HCT116 (cell line): ENCODE data around the gene SFTPB. TPM values are rescaled to one million over a fixed set of nuclear protein-coding genes. Genes with fewer than 3 reads are reported as not detected.

Experiments
- ATAC-seq: fragments of 200-7000 bp; cut with Tn5 transposase; 2 replicates; pipeline ENCODE4 v1.9.1; 2020; ENCODE audit warnings: mild to moderate bottlenecking, moderate library complexity
- BruUV-seq: library from RNA; stranded (reverse); fragments of 400-500 nt; replicated peaks from 2 replicates; lab custom pipeline; 2021; lab: Mats Ljungman, UMichigan
- CTCF ChIA-PET: fragments of 300-600 bp; sonication (Branson Sonifier 250); formaldehyde crosslinking; loops from one replicate; lab custom pipeline; 2021; ENCODE audit warnings: antibody characterized with exemption; lab: Charles Lee
- POLR2A ChIA-PET: fragments of 300-600, 350-600 bp; sonication (Branson Sonifier 250); formaldehyde crosslinking; loops from one replicate; lab custom pipeline; 2021; ENCODE audit warnings: antibody characterized with exemption; lab: Charles Lee
- RAD21 ChIA-PET, 2 experiments: fragments of 300-600 bp; sonication (Branson Sonifier 250); formaldehyde crosslinking; loops; one replicate each; lab custom pipeline; 2023; ENCODE audit warnings: low total read pairs in 2 of 2; ENCODE audit not compliant: uncharacterized antibody in 2 of 2, unreplicated experiment in 2 of 2, low non-redundant PET in 1 of 2; lab: Charles Lee
- DNase-seq: peaks from one replicate; pipeline ENCODE4 v3.0.0-alpha.2; 2010; ENCODE audit warnings: low read depth, low spot score
- H2AFZ ChIP-seq: fragments of 200-600 bp; shearing (Covaris generic), sonication (generic); 2 replicates; pipeline ENCODE4 v1.6.1; 2017; ENCODE audit warnings: low read depth, mixed run types, mixed read lengths, antibody characterized with exemption, low read length; ENCODE audit not compliant: poor library complexity, severe bottlenecking
- H3K27ac ChIP-seq: 2 replicates; pipeline ENCODE4 v1.5.1; 2012; ENCODE audit warnings: low read depth, low read length
- H3K27me3 ChIP-seq: fragments of 200-600 bp; sonication (generic); 2 replicates; pipeline ENCODE4 v1.6.1; 2016; ENCODE audit warnings: mixed run types, low read length, mixed read lengths; ENCODE audit not compliant: insufficient read depth
- H3K36me3 ChIP-seq, 2 experiments: fragments of 200-500 bp in 1 of 2; fragments of 200-600 bp in 1 of 2; sonication (Bioruptor generic) in 1 of 2; sonication (generic) in 1 of 2; 2 replicates each; pipeline versions ENCODE4 v1.5.1 to v1.6.1; 2014 to 2016; ENCODE audit warnings: low read length in 2 of 2, inconsistent platforms in 1 of 2, mixed read lengths in 1 of 2, mixed run types in 1 of 2; ENCODE audit not compliant: insufficient read depth in 2 of 2, control insufficient read depth in 1 of 2
- H3K4me1 ChIP-seq, 2 experiments: fragments of 200-600 bp in 1 of 2; sonication (generic) in 1 of 2; 2 replicates each; pipeline versions ENCODE4 v1.5.1 to v1.6.1; 2012 to 2017; ENCODE audit warnings: low read length in 2 of 2, inconsistent platforms in 1 of 2, mild to moderate bottlenecking in 1 of 2, mixed read lengths in 1 of 2, mixed run types in 1 of 2, moderate library complexity in 1 of 2; ENCODE audit not compliant: insufficient read depth in 2 of 2, control insufficient read depth in 1 of 2
- H3K4me2 ChIP-seq: fragments of 200-600 bp; sonication (generic); 2 replicates; pipeline ENCODE4 v1.6.1; 2017; ENCODE audit warnings: mixed run types, low read length, mixed read lengths
- H3K4me3 ChIP-seq, 2 experiments: fragments of 200-600 bp in 1 of 2; sonication (generic) in 1 of 2; replicated peaks in 1 of 2; 2 replicates each; pipeline ENCODE4 v1.5.1; 2011 to 2016; ENCODE audit warnings: low read length in 2 of 2, control low read depth in 1 of 2, low read depth in 1 of 2, mild to moderate bottlenecking in 1 of 2, mixed read lengths in 1 of 2, mixed run types in 1 of 2
- H3K79me2 ChIP-seq: fragments of 200-600 bp; sonication (generic); 2 replicates; pipeline ENCODE4 v1.6.1; 2017; ENCODE audit warnings: mild to moderate bottlenecking, mixed run types, low read length, moderate library complexity, mixed read lengths; ENCODE audit not compliant: insufficient read depth
- H3K9ac ChIP-seq: fragments of 200-600 bp; sonication (generic); 2 replicates; pipeline ENCODE4 v1.6.1; 2016; ENCODE audit warnings: low read length, mixed read lengths
- H3K9me2 ChIP-seq: fragments of 200-600 bp; sonication (generic), shearing (Covaris generic); 2 replicates; pipeline ENCODE4 v1.6.1; 2017; ENCODE audit warnings: mixed run types, mild to moderate bottlenecking, moderate library complexity; ENCODE audit not compliant: insufficient read depth
- H3K9me3 ChIP-seq, 2 experiments: fragments of 200-500 bp in 1 of 2; fragments of 200-600 bp in 1 of 2; sonication (Bioruptor generic) in 1 of 2; sonication (generic) in 1 of 2; 2 replicates each; pipeline ENCODE4 v1.6.1; 2014 to 2017; ENCODE audit warnings: low read length in 2 of 2, mixed read lengths in 2 of 2, inconsistent platforms in 1 of 2, low read depth in 1 of 2, mild to moderate bottlenecking in 1 of 2, mixed run types in 1 of 2, moderate library complexity in 1 of 2; ENCODE audit not compliant: control insufficient read depth in 1 of 2, insufficient read depth in 1 of 2
- H4K20me1 ChIP-seq: fragments of 200-600 bp; sonication (generic), shearing (Covaris generic); 2 replicates; pipeline ENCODE4 v1.6.1; 2017; ENCODE audit warnings: mixed run types, mild to moderate bottlenecking, moderate library complexity; ENCODE audit not compliant: insufficient read depth
- EZH2phosphoT487 ChIP-seq: fragments of 200-600 bp; IDR thresholded peaks from 2 replicates; pipeline ENCODE4 v1.6.1; 2018; ENCODE audit warnings: antibody characterized with exemption, borderline replicate concordance
- FOSL1 ChIP-seq: IDR thresholded peaks from 2 replicates; pipeline ENCODE4 v1.6.1; 2012; ENCODE audit warnings: low read depth
- POLR2A ChIP-seq: IDR thresholded peaks from 2 replicates; pipeline ENCODE4 v1.7.0; 2011; ENCODE audit warnings: borderline replicate concordance; ENCODE audit not compliant: insufficient read depth, insufficient read length; ENCODE audit errors: extremely low read depth
- RAD21 ChIP-seq: IDR thresholded peaks from 2 replicates; pipeline ENCODE4 v1.6.1; 2012; ENCODE audit warnings: low read depth, mild to moderate bottlenecking
- REST ChIP-seq: IDR thresholded peaks from 2 replicates; pipeline ENCODE4 v1.6.1; 2012; ENCODE audit warnings: low read depth
- SIN3A ChIP-seq: IDR thresholded peaks from 2 replicates; pipeline ENCODE4 v1.6.1; 2012; ENCODE audit warnings: low read depth
- YY1 ChIP-seq: IDR thresholded peaks from 2 replicates; pipeline ENCODE4 v1.6.1; 2011; ENCODE audit warnings: low read length, low read depth, moderate library complexity, mild to moderate bottlenecking; ENCODE audit not compliant: insufficient replicate concordance; ENCODE audit errors: extremely low read depth
- ZNF274 ChIP-seq: fragments of 200-500 bp; sonication (Bioruptor generic); IDR thresholded peaks from 2 replicates; pipeline ENCODE4 v1.6.1; 2014; ENCODE audit warnings: mild to moderate bottlenecking, low read depth, low read length, inconsistent platforms
- intact Hi-C: fragments of 100-400 bp; cut with micrococcal nuclease; formaldehyde crosslinking; loops from 2 replicates; pipeline ENCODE4 v1.10.0; 2022
- total RNA-seq: library from RNA; stranded (reverse); gene quantifications from one replicate; pipeline ENCODE4 v1.2.1, GENCODE V29; 2021; ENCODE audit not compliant: unreplicated experiment
- TF ChIP-seq, protein P1 (sequence below): IDR thresholded peaks from 2 replicates; pipeline ENCODE4 v1.6.1; 2012
- TF ChIP-seq, protein P2 (sequence below), 3 experiments: fragments of 200-600 bp in 1 of 3; sonication (generic) in 1 of 3; IDR thresholded peaks in 2 of 3; conservative IDR thresholded peaks in 1 of 3; 2 replicates each; pipeline ENCODE4 v1.5.1; 2012 to 2017; ENCODE audit warnings: low read depth in 2 of 3, low read length in 2 of 3, antibody characterized with exemption in 1 of 3, borderline replicate concordance in 1 of 3, control low read depth in 1 of 3, mild to moderate bottlenecking in 1 of 3, mixed read lengths in 1 of 3, mixed run types in 1 of 3, moderate library complexity in 1 of 3; ENCODE audit not compliant: insufficient read depth in 1 of 3
- TF ChIP-seq, protein P3 (sequence below): IDR thresholded peaks from 2 replicates; pipeline ENCODE4 v1.6.1; 2012

Gene SFTPB
- total RNA-seq, 1 experiment from 2014 or later = 13.3 TPM

DNA sequence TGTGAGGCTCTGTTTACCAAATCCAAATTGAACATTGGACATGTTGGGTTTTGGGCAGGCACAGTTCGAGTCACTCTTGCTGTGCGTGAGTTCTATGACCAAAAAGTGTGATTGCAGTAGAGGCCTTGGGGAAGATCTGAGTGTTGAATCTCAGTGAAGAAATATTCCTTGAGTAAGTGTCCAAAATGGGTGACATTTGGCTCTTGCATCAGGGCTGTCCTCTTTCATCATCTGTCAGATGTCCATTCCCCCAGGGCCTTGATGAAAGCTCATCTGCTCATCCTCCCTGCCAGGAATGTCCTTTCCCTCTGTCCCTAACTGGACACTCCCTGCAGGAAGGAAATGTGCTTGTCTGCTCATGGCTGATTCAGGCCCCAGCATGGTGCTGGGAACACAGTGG is 6.4 kb upstream of the SFTPB start (continued):
- TF ChIP-seq REST = no peak

DNA sequence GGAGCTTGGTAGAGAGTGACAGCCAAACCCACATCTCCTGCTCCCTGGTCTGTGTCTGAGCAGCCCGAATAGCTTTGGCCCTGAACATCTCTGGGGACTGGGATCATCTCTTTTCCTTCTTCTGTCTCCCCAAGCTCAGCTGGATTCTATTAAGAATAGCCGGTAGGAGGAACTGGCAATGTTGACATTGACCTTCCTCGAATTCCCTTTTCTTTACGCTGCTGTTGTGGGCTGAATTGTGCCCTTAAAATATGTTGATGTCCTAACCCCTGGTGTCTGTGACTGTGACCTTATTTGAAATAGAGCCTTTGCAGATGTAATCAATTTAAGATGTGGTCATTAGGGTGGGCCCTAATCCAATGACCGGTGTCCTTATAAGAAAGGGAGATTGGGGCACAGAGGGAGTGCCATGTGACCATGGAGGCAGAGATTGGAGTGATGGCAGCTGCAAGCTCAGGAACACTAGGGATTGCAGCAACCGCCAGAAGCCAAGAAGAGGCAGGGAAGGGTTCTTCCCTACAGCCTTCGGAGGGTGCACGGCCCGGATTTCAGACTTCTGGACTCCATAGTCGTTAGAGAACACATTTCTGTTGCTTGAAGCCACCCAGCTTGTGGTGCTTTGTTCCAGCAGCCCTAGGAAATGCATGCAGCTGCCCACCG is 5.8 kb upstream of the SFTPB start:
- no peak overlapping the region for H3K27ac ChIP-seq
- no peaks in the 10 kb centered on the region for H3K27me3 ChIP-seq
- RAD21 ChIA-PET = no interaction called here
- H4K20me1 ChIP-seq = no peaks in the 10 kb centered on the region
- H3K79me2 ChIP-seq = no peaks in the 10 kb centered on the region
- CTCF ChIA-PET = no interaction called here
- TF ChIP-seq ZNF274 = no peak
- TF ChIP-seq, protein P1, sequence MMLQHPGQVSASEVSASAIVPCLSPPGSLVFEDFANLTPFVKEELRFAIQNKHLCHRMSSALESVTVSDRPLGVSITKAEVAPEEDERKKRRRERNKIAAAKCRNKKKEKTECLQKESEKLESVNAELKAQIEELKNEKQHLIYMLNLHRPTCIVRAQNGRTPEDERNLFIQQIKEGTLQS = no peak
- TF ChIP-seq EZH2phosphoT487 = no peak
- TF ChIP-seq FOSL1 = no peak
- TF ChIP-seq, protein P2, sequence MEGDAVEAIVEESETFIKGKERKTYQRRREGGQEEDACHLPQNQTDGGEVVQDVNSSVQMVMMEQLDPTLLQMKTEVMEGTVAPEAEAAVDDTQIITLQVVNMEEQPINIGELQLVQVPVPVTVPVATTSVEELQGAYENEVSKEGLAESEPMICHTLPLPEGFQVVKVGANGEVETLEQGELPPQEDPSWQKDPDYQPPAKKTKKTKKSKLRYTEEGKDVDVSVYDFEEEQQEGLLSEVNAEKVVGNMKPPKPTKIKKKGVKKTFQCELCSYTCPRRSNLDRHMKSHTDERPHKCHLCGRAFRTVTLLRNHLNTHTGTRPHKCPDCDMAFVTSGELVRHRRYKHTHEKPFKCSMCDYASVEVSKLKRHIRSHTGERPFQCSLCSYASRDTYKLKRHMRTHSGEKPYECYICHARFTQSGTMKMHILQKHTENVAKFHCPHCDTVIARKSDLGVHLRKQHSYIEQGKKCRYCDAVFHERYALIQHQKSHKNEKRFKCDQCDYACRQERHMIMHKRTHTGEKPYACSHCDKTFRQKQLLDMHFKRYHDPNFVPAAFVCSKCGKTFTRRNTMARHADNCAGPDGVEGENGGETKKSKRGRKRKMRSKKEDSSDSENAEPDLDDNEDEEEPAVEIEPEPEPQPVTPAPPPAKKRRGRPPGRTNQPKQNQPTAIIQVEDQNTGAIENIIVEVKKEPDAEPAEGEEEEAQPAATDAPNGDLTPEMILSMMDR (IDR thresholded peaks at IDR 0.05 in 2 of 3, conservative IDR thresholded peaks at IDR 0.05 in 1 of 3; ENCODE audit: borderline replicate concordance in 1 of 3, insufficient read depth in 1 of 3, low read depth in 2 of 3, low read length in 2 of 3) = no peak
- no peak for TF ChIP-seq POLR2A
- TF ChIP-seq REST = no peak
- TF ChIP-seq, protein P3, sequence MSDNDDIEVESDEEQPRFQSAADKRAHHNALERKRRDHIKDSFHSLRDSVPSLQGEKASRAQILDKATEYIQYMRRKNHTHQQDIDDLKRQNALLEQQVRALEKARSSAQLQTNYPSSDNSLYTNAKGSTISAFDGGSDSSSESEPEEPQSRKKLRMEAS = no peak
- TF ChIP-seq YY1 = no peak
- no peak for TF ChIP-seq SIN3A
- TF ChIP-seq RAD21 = no peak
- H3K4me1 ChIP-seq = peaks cover 1 to 2% of the 10 kb centered on the region in 2 experiments; a peak in 3 of 4 replicates
- intact Hi-C loops = no loop called here
- no peak overlapping the region for H3K4me2 ChIP-seq
- no peak for DNase-seq
- no peaks in the 10 kb centered on the region for H3K9me2 ChIP-seq
- no peak for ATAC-seq
- BruUV-seq = no TSS peak
- POLR2A ChIA-PET = no interaction called here
- no peaks in the 10 kb centered on the region for H3K36me3 ChIP-seq
- no peak overlapping the region for H2AFZ ChIP-seq
- no peaks in the 10 kb centered on the region for H3K9me3 ChIP-seq
- H3K4me3 ChIP-seq = no peak overlapping the region
- no peak overlapping the region for H3K9ac ChIP-seq
